HG03442 (cell line): ENCODE results near the gene GNAT1.
"Not testable (repeated sequence)": the region's sequence is repeated elsewhere in the genome, so short reads cannot be mapped to it uniquely, and the experiment has no call there.

Source experiments
- ATAC-seq: cut with Tn5 transposase; IDR thresholded peaks from one replicate; pipeline ENCODE4 v1.9.1; 2021; ENCODE audit warnings: mild to moderate bottlenecking, moderate library complexity; ENCODE audit not compliant: unreplicated experiment

GNAT1 gene

DNA sequence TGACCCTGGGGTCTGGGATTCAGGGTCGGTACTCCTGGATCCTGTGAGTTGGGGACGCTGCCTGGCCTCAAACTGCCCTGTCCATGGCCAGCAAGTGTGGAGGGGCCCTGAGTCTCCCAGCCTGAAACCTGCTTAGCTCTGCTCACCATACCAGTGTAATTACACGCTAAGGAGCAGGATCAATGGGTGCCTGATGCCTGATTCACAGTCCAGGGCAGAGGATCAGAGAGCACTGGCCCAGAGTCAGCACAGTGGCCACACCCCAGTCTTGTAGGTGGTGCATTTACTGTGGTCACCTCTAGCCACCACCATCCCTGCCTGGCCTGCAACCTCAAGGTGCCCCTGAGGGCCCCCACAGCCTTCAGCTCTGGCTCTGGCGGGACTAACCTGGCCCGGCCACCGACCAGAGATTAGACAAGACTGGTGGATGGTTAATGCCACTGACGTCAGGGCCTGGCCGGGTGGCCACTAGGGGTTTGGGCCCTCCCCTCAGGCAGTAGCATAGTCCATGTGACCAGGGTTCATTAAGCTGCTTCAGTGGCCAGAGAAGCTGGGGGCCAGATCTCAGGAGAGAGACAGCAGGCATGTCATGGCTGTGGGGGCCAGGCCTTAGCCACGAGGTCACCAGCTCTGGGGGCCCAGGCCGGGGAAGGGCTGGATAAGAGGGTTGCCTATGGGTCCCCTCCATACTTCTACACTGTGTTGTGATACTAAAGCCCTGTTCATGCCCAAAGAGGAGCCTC, 10.3 kb downstream of the GNAT1 start:
- ATAC-seq: no peak

DNA sequence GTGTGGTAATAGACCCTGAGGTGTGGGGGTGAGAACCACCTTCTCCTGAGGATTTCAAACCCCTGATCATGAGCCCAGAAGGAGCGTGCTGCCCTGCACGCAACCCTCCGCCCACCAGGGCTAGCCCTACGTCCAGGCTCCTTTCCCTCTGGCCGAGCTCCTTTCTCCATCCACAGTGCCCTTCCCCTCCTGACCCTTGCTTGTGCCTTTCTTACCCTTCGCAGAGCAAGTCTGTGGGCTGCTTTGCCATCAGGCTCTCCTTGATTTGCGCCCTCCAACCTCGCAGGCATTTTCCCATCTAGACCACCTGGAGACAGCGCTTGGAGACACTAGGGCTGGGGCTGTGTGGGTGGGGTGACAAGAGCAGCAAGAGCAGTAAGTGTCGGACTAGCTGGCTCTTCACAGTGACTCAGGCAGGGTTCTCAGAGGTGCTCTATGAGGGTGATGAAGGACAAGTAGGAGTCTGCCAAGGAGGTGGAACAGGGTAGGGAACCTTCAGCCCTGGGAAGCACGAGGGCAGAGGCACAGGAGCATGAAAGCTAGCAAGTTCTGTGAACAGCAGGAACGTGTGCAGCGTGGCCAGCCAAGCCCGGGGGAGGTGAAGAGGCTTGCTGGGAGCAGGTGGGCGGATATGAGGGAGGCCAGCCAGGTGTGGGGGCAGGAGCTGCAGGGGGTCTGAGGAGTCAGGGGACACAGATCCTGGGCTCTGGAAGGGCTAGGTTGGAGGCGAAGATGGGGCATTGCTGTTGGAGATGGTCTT, 11.1 kb downstream of the GNAT1 start:
- ATAC-seq: no peak

DNA sequence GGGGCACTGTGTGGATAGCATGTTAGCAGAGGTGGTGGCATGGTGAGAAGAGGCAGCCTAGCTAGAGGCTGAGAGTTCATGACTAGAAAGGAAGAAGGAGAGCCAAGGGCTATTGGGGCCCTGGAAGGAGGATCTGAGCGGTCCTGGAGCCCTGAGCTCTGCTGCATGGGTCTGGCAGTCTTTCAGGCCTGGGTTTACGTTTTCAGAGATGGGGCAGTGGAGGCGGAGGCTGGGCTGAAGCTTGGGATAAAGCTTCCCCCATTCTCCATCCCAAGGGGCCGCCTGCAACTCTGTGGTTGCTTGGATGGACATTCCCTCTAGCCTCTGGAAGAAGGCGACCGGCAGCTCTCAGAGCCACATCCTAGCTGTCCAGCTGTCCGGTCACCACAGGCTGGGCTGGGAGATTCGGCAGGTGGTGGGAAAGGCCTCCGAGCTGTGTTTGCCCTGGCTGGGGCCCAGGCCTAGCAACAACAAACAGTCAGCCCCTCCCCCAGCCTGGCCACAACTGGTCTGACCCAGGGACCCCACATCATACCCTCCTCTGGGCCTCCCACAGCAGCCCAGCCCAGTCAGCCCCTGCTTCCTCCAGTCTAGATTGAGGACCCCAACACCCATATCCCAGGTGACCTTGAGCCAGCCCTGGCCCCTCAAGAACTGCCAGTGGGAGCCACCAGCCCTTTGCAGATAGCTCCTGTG, 11.9 kb downstream of the GNAT1 start:
- ATAC-seq: no peak

DNA sequence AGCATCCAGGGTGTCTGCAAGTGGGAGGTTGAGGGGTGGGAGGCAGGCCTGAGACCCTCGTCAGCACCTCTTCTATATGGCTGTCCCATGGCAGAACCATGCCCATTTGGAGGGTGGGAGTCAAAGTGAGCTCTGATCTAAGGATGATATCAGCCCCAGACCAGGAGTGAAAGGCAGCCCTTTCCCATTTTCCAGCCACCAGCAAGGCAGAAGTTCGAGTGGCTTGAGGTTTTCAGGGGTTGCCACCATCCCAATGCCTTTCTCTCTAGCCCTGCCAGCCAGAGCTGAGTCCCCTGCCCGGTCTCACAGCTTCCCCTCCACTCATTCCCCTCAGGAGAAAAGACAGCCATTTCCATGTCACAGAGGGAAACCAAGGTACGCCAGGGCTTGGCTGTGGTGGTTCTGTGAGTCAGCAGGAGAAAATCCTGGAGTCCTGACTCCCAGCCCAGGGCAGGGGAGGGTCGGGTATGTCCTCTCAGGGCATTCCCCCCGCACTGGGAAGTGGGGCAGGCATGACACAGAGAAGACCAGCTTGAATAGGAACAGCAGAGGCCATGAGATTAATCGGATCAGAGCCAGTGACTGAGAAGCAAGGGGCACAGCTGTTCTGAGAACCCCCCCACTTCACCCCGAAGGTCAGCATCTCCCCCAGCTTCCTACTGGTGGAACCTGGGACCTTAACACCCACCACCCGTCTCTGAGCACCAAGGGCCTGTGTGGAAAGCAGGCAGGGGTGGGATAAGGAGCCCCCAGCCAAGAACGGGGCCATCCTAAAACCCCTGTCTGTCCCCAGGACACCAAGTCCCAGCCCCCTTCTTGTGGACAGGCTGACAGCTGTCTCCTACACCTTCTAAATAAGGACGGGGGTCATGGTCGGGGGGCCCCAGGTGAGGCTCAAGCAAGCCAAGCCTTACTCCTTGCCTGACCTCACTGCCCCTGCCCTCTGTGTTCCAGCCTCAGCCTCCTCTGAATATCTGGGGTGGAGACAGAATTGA, 12.7 kb downstream of the GNAT1 start:
- ATAC-seq: no peak

DNA sequence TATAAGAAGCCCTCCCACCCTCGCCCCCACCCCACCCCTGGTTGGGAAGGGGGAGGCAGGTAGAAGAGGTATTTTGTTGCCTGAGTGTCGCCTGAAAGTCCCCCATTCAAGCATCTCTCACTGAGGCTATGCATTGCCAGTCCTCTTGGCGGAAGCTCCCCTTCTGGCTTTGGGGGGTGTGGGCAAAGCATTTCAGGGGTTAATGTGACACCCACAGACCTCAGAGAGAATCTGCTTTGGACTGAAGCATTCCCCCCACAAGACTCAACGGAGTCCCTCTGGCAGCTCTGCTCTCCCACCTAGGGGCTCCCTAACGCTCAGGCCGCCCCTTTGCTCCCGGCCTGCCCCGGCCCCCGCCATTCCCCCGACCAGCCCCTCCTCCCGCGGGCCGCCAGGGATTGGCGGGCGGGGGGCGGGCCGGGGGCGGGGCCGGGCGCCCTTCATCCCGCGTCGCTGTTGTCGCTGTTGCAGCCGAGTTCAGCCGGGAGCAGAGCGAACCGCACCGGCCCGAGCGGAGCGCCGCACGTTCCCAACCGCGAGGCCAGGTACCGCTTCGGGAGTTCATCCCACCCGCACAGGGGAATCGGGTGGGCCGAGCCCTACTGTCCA, 13.5 kb downstream of the GNAT1 start, which contains the start of gene SLC38A3:
TSS of gene SLC38A3 (plus strand) at position 468 of the 609 bp plus-strand sequence. CDS start 8,929 bp downstream, outside the sequence.
- ATAC-seq: no peak

DNA sequence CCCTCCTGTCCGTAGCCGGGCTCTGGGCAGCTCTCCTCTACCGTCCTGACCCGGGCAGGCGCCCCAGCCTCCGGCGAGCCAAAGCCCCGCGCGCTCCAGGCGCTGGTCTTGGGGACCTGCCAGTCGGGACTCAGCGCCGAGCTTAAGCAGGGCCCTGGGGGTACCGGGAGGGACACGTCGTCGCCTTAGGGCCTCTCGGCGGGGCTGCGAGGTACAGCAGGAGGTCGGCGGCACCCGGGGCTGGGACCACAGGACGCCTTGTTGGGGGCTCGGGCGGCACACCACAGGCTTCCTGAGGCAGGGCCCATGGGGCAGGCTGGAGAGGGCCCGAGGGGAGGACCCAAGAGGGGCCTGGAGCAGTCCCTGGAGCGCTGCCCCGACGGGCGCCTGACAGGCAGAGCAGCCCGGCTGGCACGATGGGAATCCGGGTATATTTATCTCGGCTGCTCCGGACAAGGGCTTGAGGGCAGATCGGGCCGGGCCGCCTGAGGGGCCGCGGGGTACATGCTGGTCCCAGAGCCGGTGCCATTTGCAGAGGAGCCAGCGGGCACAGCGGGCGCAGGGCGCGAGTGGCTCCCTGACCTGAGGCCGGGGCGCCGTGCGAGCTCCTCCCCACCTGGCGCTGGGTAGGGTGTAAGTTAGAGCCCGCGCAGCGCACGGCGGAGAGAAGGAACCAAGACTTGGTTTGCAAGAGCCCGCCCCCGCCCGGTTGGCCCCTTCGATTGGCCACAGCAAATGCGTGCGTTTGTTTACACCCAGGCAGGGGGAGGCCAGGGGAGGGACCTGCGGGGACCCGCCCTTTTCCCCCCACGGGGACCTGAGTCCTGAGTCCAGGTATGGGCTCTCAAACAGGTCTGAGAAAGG, 14.2 kb downstream of the GNAT1 start:
- ATAC-seq: no peak

DNA sequence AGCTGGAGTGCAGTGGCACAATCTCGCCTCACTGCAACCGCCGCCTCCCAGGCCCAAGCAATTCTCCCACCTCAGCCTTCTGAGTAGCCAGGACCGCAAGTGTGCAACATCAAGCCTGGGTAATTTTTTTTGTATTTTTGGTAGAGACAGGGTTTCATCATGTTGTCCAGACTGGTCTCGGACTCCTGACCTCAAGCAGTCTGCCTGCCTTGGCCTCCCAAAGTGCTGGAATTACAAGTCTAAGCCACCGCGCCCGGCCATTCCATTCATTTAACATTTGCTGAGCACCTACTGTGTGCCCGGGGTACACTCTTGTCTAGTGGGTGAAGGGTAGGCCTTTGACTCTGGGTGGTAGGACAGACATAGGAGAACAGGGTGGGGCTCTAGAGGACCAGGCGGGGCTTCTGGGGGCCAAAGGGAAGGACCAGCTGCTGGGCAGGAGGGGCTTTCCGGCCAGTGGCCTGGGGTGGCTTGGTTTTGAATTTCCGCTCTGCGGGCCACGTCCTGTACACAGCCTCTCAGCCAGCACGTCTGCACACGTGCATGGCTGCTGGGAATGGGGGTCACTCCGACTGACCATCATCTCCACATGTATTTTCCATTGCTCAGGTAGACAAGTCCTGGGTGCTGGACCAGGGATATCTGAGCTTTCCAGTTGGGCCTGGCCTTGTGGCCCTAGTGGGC, 16.1 kb downstream of the GNAT1 start:
- ATAC-seq: no peak

DNA sequence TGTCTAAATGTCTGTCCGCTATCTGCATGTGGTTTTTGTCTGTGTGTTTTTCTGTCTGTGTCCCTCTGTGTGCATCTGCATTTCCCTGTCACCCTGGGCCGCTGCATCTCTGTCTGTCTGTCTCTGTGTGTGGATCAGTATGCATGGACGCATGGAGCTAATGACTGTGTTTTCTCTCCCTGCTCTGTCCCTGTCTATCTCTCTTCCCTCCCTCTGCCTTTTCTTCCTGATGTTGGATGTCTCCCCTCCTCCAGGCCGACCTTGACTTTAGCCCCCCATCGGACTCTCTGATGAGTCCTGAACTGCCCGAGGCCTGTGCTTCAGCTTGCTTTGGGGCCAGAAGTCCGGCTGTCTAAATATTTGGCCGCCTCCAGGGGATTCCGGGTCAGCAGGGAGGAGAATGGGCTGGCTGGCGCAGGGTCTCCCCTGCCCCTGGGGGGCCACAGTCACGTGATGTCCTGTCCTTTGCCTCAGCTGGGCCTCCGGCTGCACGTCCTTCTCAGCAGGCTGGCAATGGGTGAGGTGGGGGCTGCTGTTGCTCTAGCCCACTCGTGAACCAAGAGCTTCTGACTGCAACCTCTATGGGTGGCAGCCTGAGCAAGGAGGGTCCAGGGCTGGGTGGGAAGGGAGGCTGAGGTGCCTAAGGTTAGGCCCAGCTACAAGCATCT, 17.4 kb downstream of the GNAT1 start:
- ATAC-seq: no peak

DNA sequence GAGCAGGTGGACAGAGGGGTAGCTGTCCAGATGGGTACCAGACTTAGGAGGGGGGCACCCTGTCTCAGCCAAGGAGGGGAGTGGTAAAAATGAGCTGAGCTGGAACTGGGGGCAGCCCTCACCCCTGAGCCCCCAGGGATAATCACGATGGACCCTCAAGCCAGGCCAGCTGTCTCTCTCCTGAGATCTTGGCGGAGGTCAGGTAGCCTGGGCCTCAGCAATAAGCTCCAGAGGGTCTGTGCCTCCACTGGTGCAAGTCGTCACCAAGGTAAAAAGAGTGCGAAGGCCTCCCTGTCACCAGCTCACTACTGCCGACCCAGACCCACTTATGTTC, 18.7 kb downstream of the GNAT1 start:
- no peak for ATAC-seq

DNA sequence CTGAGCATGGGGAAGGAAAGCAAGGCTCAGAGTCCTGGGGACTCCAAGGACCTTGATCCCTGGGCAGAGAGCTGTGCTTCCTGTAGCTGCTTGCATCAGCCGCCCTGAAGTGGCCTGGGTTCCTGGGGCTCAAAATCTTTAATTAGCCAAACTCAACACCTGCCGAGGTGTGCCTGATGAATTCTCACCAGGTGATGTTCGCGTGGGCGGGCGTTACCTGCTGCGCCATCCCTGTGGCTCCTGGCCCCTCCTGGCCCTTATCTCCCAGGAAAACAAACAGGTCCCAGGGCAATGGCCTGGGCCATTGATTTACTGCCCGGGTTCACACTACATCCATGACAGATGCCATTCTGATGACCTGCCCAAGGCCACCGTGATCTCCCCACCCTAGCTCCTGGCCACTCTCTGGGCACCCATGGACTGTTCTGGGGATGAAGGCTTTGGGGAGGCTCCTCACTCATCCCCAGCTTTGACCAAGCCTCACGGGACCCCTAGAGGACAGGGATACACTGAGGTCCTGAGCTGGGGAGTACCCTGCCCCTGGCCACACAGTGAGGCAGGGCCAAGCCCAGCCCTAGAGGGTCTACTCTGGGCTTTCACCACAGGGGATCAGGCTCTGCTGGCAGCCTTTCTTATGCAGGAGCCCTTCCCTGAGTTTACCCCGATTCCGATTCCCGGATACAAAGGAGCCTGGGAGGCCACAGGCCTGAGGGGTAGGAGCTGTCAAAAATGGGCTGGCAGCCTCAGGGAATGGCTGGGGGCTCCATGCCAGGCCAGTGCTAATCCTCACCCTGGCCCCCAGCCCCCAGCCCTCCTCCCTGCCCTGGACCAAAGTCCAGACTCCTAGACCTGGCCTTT, 19.3 kb downstream of the GNAT1 start:
- ATAC-seq: no peak

DNA sequence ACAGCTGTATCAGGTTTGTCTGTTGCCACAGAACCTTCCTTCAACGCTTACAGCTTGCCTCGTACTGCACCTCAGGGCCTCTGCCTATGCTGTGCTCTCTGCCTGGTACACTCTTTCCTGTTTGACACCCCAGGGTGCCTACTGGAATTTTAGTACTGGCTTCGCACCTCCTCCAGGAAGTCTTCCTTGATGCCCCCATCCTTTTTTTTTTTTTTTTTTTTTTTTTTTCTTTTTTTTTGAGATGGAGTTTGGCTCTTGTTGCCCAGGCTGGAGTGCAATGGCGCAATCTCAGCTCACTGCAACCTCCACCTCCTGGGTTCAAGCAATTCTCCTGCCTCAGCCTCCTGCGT, 19.9 kb downstream of the GNAT1 start:
- not testable (repeated sequence) for ATAC-seq

DNA sequence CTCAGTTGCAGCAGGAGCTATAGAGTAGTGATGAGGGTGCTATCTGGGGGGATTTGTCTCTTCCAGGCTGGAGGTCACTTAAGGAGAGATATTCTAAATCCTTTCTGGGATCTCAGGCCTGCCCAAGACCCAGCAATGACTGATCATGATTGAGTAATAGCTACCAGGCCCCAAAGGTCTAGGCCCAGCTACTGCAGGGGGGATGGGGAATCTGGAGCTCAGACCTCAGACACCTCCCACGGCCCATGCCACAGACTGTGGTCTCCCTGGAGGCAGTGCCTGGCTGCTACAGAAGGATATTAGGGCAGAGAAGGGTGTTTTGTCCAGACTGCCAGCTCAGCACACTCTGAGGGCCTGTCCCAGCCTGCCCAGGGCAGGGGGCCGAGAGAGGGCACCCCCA, 20.5 kb downstream of the GNAT1 start:
- no peak for ATAC-seq

DNA sequence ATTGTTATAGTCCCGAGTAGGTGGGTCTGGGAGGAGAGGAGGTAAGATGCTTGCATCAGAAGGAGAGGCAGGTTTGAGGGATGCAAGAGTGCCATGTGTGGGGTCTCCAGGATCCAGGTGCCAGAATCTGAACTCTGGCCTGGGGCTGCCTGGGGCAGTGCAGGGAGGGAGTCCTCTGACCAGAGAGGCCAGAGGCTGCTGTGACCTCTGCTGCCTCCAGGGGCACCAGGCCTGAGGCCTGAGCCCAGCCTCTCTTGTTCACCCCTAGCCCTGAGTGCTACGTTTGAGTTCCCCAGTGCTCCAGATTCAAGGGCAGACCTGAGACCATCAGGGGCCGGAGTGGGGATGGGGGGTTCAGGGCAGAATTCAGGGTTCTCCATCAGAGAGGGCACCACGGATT, 21.1 kb downstream of the GNAT1 start:
- no peak for ATAC-seq

DNA sequence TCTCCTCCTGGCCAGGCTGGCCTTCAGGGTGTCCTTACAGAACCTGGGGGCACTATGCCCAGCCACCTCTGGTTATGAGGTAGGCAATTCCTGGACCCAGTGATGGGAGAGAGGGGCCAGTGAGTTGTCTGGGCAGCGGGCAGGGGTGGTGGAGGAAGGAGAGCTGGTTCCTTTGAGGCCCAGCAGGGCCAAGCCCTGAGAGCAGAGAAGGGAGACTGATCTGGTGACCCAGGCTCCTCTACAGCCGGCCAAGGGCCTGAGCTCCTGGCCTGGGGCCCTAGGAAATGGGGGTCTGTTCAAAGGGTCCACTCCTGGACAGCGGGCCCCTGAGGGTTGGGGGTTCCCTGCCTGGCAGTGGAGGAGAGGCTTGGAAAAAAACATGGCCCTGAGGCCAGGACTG, 21.6 kb downstream of the GNAT1 start:
- ATAC-seq: no peak

DNA sequence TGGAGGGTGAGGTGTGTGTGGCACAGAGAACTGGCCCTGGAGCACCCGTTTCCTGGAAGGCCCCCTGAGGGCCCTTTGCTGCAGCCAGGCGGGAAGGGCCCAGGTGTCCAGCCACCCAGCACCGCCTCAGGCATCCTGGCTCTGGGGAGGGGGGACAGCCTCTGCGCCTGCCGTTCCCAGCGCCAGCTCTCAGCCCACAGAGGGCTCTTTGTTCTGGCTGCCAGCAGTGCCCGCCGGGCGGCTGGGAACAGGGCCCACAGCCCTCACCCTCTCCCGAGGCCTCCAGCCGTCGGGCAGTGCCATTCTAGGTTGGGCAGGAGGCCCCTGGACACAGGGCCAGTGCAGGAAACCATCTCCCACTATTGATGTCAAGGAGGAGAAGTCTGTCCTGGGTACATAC, 22.0 kb downstream of the GNAT1 start:
- ATAC-seq: no peak

DNA sequence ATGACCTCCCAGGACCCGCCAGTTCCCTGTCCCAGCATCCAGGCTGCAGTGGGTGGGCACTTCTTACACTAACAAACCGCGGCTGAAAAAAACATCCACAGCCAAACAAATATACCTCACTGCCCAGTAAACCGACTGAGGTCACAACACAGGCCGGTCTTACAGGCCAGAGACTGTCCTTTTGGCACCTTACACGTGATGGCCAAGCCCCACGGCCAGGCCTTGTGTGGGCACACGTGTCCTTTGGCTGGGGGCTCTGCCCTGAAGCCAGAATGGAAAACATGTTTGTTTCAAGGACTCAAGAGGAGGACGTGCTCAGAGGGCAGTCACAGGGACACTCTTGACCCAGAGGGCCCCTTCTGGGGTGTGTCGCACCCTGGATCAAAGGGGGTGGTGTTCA, 23.4 kb downstream of the GNAT1 start:
- ATAC-seq: no peak

DNA sequence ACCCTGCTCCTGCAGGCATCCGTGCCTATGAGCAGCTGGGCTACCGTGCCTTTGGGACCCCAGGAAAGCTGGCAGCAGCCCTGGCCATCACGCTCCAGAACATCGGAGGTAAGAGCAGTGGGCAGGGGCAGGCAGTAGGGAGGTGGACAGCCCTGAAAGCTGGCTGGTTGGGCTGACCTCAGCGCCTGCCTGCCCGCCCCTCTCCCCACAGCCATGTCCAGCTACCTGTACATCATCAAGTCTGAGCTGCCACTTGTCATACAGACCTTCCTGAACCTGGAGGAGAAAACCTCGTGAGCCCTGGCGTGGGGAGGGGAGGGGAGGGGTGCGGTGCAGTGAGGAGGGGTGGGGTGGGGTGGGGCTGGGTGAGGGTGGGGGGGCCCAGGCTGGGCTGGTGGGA, 24.1 kb downstream of the GNAT1 start:
- no peak for ATAC-seq
